Subcutaneous adipose tissue (tissue), 4 donors: ENCODE measurements around the gene LYRM4. TPM values are rescaled to one million over a fixed set of nuclear protein-coding genes. Genes with fewer than 3 reads are reported as not detected.

ENCODE experiments used
- total RNA-seq, 4 donors: library from RNA; depleted of rRNA; stranded (reverse); fragments of >200 nt; gene quantifications; one replicate each; pipeline ENCODE4 v1.1.0, GENCODE V29; 2016
- TF ChIP-seq, protein P1 (sequence below): fragments of 450-650 bp; IDR thresholded peaks from one replicate; pipeline ENCODE4 v1.5.1; 2016; ENCODE audit warnings: low read depth, mild to moderate bottlenecking, control low read depth, antibody characterized with exemption, moderate library complexity

Gene LYRM4
- total RNA-seq, 4 donors from 2014 or later = 22.2 to 25.8 (median 25.1) TPM

DNA sequence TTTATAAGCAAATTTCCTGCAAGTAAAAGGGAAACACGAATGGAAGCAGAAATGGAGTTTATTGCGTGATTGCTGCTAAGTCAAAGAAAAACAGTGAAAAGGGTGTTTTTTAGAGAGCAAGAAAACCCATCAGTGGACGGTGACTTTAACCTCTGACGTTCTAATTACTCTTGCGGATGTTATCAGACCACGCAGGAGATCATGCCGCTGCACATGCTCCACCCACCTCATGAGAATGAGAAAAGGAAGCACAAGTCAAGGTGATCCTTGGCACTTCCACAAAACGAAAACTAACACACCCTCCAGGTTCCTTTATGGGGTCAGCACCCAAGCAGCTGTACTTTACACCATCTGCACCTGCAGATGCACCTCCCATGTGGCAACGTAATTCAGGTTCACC is 45.0 kb downstream of the LYRM4 start:
- TF ChIP-seq, protein P1, sequence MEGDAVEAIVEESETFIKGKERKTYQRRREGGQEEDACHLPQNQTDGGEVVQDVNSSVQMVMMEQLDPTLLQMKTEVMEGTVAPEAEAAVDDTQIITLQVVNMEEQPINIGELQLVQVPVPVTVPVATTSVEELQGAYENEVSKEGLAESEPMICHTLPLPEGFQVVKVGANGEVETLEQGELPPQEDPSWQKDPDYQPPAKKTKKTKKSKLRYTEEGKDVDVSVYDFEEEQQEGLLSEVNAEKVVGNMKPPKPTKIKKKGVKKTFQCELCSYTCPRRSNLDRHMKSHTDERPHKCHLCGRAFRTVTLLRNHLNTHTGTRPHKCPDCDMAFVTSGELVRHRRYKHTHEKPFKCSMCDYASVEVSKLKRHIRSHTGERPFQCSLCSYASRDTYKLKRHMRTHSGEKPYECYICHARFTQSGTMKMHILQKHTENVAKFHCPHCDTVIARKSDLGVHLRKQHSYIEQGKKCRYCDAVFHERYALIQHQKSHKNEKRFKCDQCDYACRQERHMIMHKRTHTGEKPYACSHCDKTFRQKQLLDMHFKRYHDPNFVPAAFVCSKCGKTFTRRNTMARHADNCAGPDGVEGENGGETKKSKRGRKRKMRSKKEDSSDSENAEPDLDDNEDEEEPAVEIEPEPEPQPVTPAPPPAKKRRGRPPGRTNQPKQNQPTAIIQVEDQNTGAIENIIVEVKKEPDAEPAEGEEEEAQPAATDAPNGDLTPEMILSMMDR = no peak

DNA sequence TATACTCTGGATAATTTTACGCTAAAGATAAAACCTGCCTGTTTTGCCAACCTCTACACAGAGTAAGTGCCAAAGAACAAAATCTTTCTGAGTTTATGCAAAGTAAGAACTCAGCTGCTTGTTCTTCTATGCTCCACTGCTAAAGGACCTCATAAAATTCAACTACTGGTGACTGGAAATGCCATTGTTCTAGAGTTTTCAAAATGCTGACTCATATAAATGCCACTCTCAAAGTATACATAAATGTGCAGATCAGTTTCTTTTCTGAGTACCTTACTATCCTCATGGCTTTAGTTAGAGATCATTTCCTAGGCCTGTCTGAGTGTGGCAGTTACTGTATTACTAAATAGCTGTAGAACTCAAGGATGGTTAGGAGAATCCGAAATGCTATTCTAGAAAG is 45.6 kb downstream of the LYRM4 start:
- TF ChIP-seq, protein P1 = no peak

DNA sequence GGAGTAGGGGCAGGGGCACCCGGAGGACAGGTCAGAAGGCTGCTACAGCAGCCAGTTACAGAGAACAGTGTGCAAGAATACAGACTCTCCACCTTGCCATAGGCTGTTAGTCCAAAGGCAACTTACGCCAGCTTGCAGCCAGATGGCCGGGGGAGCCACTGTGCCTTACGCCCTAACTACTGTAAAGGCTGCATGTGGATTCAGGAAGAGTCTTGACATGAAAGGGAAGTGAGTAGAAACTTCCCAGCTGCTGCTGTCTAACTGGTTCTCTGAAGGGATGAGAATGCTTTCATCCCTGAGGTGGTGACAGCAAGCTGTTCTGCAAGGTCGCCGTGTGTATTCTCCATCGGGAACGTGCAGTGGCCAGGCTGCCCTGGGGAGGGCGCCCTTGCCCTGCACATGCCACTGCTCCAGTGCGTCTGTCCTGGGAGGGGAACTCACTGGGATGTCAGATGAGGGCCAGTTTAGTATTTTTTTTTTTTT is 46.1 kb downstream of the LYRM4 start:
- TF ChIP-seq, protein P1 = no peak

DNA sequence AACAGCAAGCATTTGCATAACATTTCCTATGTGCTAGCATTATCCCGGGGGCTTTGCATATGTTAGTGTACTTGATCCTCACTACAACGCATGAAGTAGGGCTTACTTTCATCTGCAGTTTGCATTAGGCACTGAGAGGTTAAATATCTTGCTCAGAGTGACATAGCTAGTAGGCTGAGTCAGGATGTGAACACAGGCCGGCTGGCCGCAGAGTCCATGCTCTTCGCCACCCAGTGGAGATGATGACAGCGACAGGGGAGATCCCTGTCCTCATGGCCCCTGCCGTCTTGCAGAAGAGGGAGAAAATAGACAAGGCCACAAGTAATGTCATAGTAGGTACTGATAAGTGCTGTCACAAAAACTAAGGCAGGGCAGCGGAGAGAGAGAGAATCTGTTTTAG is 46.9 kb downstream of the LYRM4 start:
- TF ChIP-seq, protein P1 = no peak

DNA sequence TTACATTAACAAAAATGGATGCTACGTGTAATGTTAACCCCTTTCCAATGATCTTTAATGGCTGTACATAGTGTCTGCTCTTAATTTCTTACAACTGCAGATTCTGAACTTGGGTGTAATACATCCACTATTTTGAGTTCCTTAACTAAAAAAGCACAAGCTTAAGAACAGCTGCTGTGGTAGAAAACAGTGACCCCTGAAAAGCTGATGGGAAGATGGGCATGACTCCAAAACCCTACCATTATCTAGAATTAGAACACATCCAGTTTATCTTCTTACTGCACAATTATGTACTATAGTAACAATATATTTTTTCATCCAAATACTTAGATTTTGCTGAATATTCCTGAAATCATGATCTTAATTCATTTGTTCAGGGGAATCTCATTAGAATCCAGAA is 49.3 kb downstream of the LYRM4 start:
- TF ChIP-seq, protein P1 = no peak

DNA sequence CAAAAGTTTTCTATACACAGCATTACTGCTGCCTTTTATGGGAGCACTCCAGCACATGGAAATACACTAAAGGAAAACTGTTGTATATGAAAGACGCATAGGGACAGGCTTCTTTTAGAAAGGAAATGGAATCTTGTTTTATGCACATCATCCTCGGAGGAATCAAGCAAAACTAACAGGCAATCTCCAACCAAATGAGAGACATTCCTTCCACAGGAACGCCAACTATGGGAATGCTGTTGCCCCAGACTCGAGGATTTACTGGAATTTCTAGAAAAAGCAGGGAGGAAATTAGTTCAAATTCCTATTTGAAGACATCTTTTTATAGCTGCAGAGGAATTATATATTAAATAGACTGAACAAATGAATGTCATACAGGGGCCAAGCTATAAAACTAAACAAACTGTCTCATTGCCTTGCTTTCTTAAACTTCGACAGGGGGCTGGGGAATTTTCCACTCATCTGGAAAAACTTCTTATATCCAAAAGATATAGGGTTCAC is 52.2 kb downstream of the LYRM4 start:
- TF ChIP-seq, protein P1 = no peak

DNA sequence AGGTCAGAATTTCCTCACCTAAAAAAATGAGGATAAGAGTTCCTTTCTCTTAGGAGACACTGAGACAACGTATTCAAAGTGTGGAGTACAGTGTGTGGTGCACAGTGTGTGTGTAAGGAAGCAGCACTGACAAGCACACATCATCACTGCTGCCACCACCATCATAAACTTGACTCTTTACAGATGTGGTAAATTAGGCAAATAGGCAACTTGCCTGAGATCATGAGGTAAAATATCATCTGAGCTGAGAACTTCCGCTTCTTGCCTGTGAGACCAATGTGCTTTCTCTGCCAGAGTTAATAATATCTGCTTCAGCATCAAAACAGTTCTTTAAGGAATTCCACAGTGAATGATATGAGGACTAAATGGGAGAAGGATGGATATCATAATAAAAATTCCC is 52.7 kb downstream of the LYRM4 start:
- TF ChIP-seq, protein P1 = no peak
